Measurements from ENCODE around the gene DNAJB4. TPM values are rescaled to one million over a fixed set of nuclear protein-coding genes. Genes with fewer than 3 reads are reported as not detected.

The DNAJB4 gene
- total RNA-seq, 1 experiment from 2014 or later, result 26.0 TPM

DNA sequence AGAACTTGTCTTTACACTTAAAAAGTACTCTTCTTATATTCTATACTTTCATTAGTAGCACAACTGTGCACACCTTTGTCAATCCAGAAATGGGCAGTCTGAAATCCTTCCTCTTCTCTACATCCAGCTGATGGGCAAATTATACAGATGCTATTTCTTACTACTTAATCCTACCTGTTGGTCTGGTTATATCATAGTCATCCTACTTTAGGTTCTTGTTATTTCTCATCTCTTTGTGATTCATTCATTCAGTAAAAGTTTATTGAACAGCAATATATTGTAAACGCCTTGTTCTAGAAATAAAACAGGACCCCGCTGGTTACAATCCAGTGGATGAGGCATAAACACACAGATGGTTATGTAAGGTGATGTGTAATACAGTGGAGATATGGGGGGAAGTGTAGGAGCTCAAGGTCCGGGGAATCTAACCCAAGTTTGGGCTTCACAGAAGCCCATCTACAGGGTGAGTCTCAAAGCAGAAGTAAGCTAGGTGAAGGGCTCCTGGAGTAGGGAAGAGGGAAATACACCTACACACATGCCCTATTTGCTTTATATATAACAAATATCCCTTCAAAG lies 14.0 kb upstream of the DNAJB4 start:
- ChIA-PET POLR2A (interaction anchor here (0.9 to 4.2 kb wide), 3 partner anchors 9 to 14 kb away, joined by 3 to 26 read pairs (median 3); partner anchors contain the start of gene DNAJB4), CTCF (no interaction called here)

GRCh38 chr1:77991638-77992037 lies 13.1 kb upstream of the DNAJB4 start:
- no peaks in the 10 kb centered on the region for H4K20me1 ChIP-seq (ENCODE audit: insufficient read depth)
- H3K36me3 ChIP-seq (ENCODE audit: control insufficient read depth in 1 of 2, insufficient read depth in 2 of 2, low read length in 2 of 2), result no peaks in the 10 kb centered on the region
- DNase-seq (ENCODE audit: low read depth, low spot score) (no peak), ATAC-seq (no peak)
- RAD21 ChIA-PET (ENCODE audit: low non-redundant PET in 1 of 2, low total read pairs in 2 of 2, uncharacterized antibody in 2 of 2, unreplicated experiment in 2 of 2), result no interaction called here
- H3K9me3 ChIP-seq (ENCODE audit: control insufficient read depth in 1 of 2, insufficient read depth in 1 of 2, low read depth in 1 of 2, low read length in 2 of 2), result no peaks in the 10 kb centered on the region
- BruUV-seq (replicated peaks), result no TSS peak
- peaks cover 0 to 9% of the 10 kb centered on the region in 2 experiments; a peak in 1 of 4 replicates for H3K4me1 ChIP-seq (ENCODE audit: control insufficient read depth in 1 of 2, insufficient read depth in 2 of 2, low read length in 2 of 2)
- no peaks in the 10 kb centered on the region for H3K27me3 ChIP-seq (ENCODE audit: insufficient read depth, low read length)
- H3K9ac ChIP-seq (ENCODE audit: low read length), result no peak overlapping the region
- intact Hi-C loops (cut with micrococcal nuclease), result no loop called here
- POLR2A ChIA-PET, result interaction anchor here (0.9 to 4.2 kb wide), 3 partner anchors 10 to 13 kb away, joined by 3 to 26 read pairs (median 3); partner anchors contain the start of gene DNAJB4
- no peak overlapping the region for H2AFZ ChIP-seq (ENCODE audit: low read depth, low read length, poor library complexity, severe bottlenecking)
- no peak overlapping the region for H3K27ac ChIP-seq (ENCODE audit: low read depth, low read length)
- peaks cover 57% of the 10 kb centered on the region for H3K79me2 ChIP-seq (ENCODE audit: insufficient read depth, low read length)
- CTCF ChIA-PET, result no interaction called here
- H3K4me3 ChIP-seq (replicated peaks in 1 of 2; ENCODE audit: low read depth in 1 of 2, low read length in 2 of 2), result no peak overlapping the region
- TF ChIP-seq CEBPB (IDR thresholded peaks at IDR 0.05; ENCODE audit: low read depth) (no peak), POLR2AphosphoS5 (IDR thresholded peaks at IDR 0.05; ENCODE audit: low read depth, low read length) (no peak)
- H3K9me2 ChIP-seq (ENCODE audit: insufficient read depth), result no peaks in the 10 kb centered on the region; the same call in 1 of the 2 replicates
- no peak overlapping the region for H3K4me2 ChIP-seq (ENCODE audit: low read length)

More for the DNA sequence above, 14.0 kb upstream of the DNAJB4 start:
- Histone ChIP-seq H3K9ac (ENCODE audit: low read length) (no peak overlapping the region), H3K9me3 (ENCODE audit: control insufficient read depth in 1 of 2, insufficient read depth in 1 of 2, low read depth in 1 of 2, low read length in 2 of 2) (no peaks in the 10 kb centered on the region), H3K9me2 (ENCODE audit: insufficient read depth) (no peaks in the 10 kb centered on the region; the same call in 1 of the 2 replicates), H3K79me2 (ENCODE audit: insufficient read depth, low read length) (peaks cover 66% of the 10 kb centered on the region), H3K4me3 (replicated peaks in 1 of 2; ENCODE audit: low read depth in 1 of 2, low read length in 2 of 2) (no peak overlapping the region), H3K4me1 (ENCODE audit: control insufficient read depth in 1 of 2, insufficient read depth in 2 of 2, low read length in 2 of 2) (peaks cover 0 to 13% of the 10 kb centered on the region in 2 experiments; a peak in 1 of 4 replicates), H4K20me1 (ENCODE audit: insufficient read depth) (no peaks in the 10 kb centered on the region), H3K27ac (ENCODE audit: low read depth, low read length) (no peak overlapping the region), H2AFZ (ENCODE audit: low read depth, low read length, poor library complexity, severe bottlenecking) (no peak overlapping the region), H3K27me3 (ENCODE audit: insufficient read depth, low read length) (no peaks in the 10 kb centered on the region), H3K36me3 (ENCODE audit: control insufficient read depth in 1 of 2, insufficient read depth in 2 of 2, low read length in 2 of 2) (no peaks in the 10 kb centered on the region), H3K4me2 (ENCODE audit: low read length) (no peak overlapping the region)
- BruUV-seq (replicated peaks), result no TSS peak
- RAD21 ChIA-PET (ENCODE audit: low non-redundant PET in 1 of 2, low total read pairs in 2 of 2, uncharacterized antibody in 2 of 2, unreplicated experiment in 2 of 2), result no interaction called here
- DNase-seq (ENCODE audit: low read depth, low spot score), result no peak
- intact Hi-C loops (cut with micrococcal nuclease), result no loop called here
- ATAC-seq, result no peak
- TF ChIP-seq FOSL1 (IDR thresholded peaks at IDR 0.05; ENCODE audit: low read depth), result no peak
- no peak for TF ChIP-seq SIN3A (IDR thresholded peaks at IDR 0.05; ENCODE audit: low read depth)

All from HCT116 (cell line).